GM12878 (cell line): Measurements from ENCODE around the gene GTF2H1.
A peak's percentile ranks its signal among the peaks of the same experiment; 100 is the strongest.

Experiments used
- BACH1 ChIP-seq: fragments of 450-650 bp; IDR thresholded peaks from 2 replicates; pipeline ENCODE4 v1.6.1; 2017; ENCODE audit warnings: mild to moderate bottlenecking, borderline replicate concordance
- CTCF ChIP-seq, 3 experiments: IDR thresholded peaks in 2 of 3; conservative IDR thresholded peaks in 1 of 3; 2 replicates each; pipeline ENCODE4 v1.5.1; 2011; ENCODE audit warnings: low read depth in 3 of 3, low read length in 3 of 3, mild to moderate bottlenecking in 3 of 3, control low read depth in 2 of 3, moderate library complexity in 2 of 3, inconsistent platforms in 1 of 3, mixed read lengths in 1 of 3; ENCODE audit not compliant: control insufficient read depth in 2 of 3, insufficient read depth in 1 of 3; ENCODE audit errors: extremely low read depth in 1 of 3
- EZH2 ChIP-seq: IDR thresholded peaks from 2 replicates; pipeline ENCODE4 v1.6.1; 2012; ENCODE audit warnings: low read depth, mild to moderate bottlenecking, control low read depth, inconsistent platforms, low read length, borderline replicate concordance; ENCODE audit not compliant: control insufficient read depth
- MEF2B ChIP-seq: fragments of 450-650 bp; IDR thresholded peaks from 2 replicates; pipeline ENCODE4 v1.6.1; 2018; ENCODE audit warnings: mild to moderate bottlenecking, moderate library complexity; ENCODE audit not compliant: partially characterized antibody, poor library complexity, severe bottlenecking
- MTA2 ChIP-seq: fragments of 450-650 bp; IDR thresholded peaks from 2 replicates; pipeline ENCODE4 v1.6.1; 2016; ENCODE audit warnings: low read depth, mild to moderate bottlenecking, moderate library complexity
- MYB ChIP-seq: fragments of 150-350 bp; IDR thresholded peaks from 2 replicates; pipeline ENCODE4 v1.6.1; 2014; ENCODE audit warnings: mild to moderate bottlenecking, low read depth, low read length, borderline replicate concordance
- NBN ChIP-seq: fragments of 450-650 bp; IDR thresholded peaks from 2 replicates; pipeline ENCODE4 v1.6.1; 2016
- POLR2A ChIP-seq: IDR thresholded peaks from 2 replicates; pipeline ENCODE4 v1.6.1; 2011; ENCODE audit warnings: low read depth, mild to moderate bottlenecking, low read length
- RFX5 ChIP-seq: IDR thresholded peaks from 2 replicates; pipeline ENCODE4 v1.6.1; 2011; ENCODE audit warnings: low read depth, low read length, improper control_type of control experiment
- SMAD5 ChIP-seq: IDR thresholded peaks from 2 replicates; pipeline ENCODE4 v1.6.1; 2016; ENCODE audit warnings: antibody characterized with exemption, low read depth
- SMC3 ChIP-seq: IDR thresholded peaks from 2 replicates; pipeline ENCODE4 v1.6.1; 2011; ENCODE audit warnings: low read length, improper control_type of control experiment, borderline replicate concordance
- SPI1 ChIP-seq: IDR thresholded peaks from 2 replicates; pipeline ENCODE4 v1.6.1; 2011; ENCODE audit warnings: low read depth, mild to moderate bottlenecking, low read length, moderate library complexity, borderline replicate concordance; ENCODE audit not compliant: insufficient read depth

GRCh38 chr11:18329196-18329870 lies 7.0 kb downstream of the GTF2H1 start:
- TF ChIP-seq POLR2A (no peak), CTCF (IDR thresholded peaks at IDR 0.05 in 2 of 3, conservative IDR thresholded peaks at IDR 0.05 in 1 of 3; ENCODE audit: control insufficient read depth in 2 of 3, extremely low read depth in 1 of 3, insufficient read depth in 1 of 3, low read depth in 3 of 3, low read length in 3 of 3) (no peak), SMAD5 (no peak), MYB (no peak), SMC3 (no peak), EZH2 (no peak), MEF2B (no peak), NBN (no peak), RFX5 (no peak), BACH1 (peak; percentile 60; the same call in 1 of the 2 replicates), SPI1 (no peak), MTA2 (no peak)
